ENCODE data around the gene ANO1.

Gene ANO1

DNA sequence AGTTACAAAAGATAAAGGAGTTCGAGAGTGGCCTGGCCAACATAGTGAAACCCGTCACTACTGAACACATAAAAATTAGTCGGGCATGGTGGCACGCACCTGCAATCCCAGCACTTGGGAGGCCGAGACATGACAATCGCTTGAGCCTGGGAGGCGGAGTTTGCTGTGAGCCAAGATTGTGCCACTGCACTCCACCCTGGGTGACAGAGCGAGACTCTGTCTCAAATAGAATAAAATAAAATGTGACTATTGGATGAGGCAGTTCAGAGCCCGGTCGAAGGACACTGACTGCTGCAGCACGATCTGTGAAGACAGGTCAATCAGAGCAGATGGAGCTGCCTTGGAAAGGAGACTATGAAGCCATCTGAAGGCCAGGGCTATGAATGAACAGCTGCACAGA lies 37.7 kb upstream of the ANO1 start:
- Histone ChIP-seq H3K27ac (no peak overlapping the region), H3K36me3 (ENCODE audit: insufficient read depth) (no peaks in the 10 kb centered on the region), H3K27me3 (ENCODE audit: insufficient read depth, low read depth) (no peaks in the 10 kb centered on the region; the same call in 1 of the 2 replicates)

GRCh38 chr11:70040869-70041501 lies 37.1 kb upstream of the ANO1 start:
- Histone ChIP-seq H3K4me3 (IDR thresholded peaks at IDR 0.05; ENCODE audit: insufficient read depth, low read depth, low read length) (no peak overlapping the region), H3K27me3 (ENCODE audit: insufficient read depth, low read depth) (no peaks in the 10 kb centered on the region; the same call in 1 of the 2 replicates), H3K27ac (no peak overlapping the region), H4K20me1 (ENCODE audit: insufficient read depth) (no peaks in the 10 kb centered on the region), H3K4me2 (no peak overlapping the region), H3K79me2 (ENCODE audit: insufficient read depth, low read depth) (no peaks in the 10 kb centered on the region), H3K4me1 (ENCODE audit: low read depth, poor library complexity, severe bottlenecking) (no peaks in the 10 kb centered on the region), H3K36me3 (ENCODE audit: insufficient read depth) (no peaks in the 10 kb centered on the region), H2AFZ (ENCODE audit: low read depth) (no peak overlapping the region), H3K9ac (no peak overlapping the region)
- TF ChIP-seq, protein P1, sequence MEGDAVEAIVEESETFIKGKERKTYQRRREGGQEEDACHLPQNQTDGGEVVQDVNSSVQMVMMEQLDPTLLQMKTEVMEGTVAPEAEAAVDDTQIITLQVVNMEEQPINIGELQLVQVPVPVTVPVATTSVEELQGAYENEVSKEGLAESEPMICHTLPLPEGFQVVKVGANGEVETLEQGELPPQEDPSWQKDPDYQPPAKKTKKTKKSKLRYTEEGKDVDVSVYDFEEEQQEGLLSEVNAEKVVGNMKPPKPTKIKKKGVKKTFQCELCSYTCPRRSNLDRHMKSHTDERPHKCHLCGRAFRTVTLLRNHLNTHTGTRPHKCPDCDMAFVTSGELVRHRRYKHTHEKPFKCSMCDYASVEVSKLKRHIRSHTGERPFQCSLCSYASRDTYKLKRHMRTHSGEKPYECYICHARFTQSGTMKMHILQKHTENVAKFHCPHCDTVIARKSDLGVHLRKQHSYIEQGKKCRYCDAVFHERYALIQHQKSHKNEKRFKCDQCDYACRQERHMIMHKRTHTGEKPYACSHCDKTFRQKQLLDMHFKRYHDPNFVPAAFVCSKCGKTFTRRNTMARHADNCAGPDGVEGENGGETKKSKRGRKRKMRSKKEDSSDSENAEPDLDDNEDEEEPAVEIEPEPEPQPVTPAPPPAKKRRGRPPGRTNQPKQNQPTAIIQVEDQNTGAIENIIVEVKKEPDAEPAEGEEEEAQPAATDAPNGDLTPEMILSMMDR (conservative IDR thresholded peaks at IDR 0.05; ENCODE audit: low read depth, low read length) = no peak

More for the DNA sequence above, 37.7 kb upstream of the ANO1 start:
- Histone ChIP-seq H3K79me2 (ENCODE audit: insufficient read depth, low read depth) (no peaks in the 10 kb centered on the region), H4K20me1 (ENCODE audit: insufficient read depth) (no peaks in the 10 kb centered on the region), H2AFZ (ENCODE audit: low read depth) (no peak overlapping the region), H3K4me1 (ENCODE audit: low read depth, poor library complexity, severe bottlenecking) (no peaks in the 10 kb centered on the region), H3K9ac (no peak overlapping the region), H3K4me2 (no peak overlapping the region), H3K4me3 (IDR thresholded peaks at IDR 0.05; ENCODE audit: insufficient read depth, low read depth, low read length) (no peak overlapping the region)
- TF ChIP-seq, protein P1 (conservative IDR thresholded peaks at IDR 0.05; ENCODE audit: low read depth, low read length) = no peak

DNA sequence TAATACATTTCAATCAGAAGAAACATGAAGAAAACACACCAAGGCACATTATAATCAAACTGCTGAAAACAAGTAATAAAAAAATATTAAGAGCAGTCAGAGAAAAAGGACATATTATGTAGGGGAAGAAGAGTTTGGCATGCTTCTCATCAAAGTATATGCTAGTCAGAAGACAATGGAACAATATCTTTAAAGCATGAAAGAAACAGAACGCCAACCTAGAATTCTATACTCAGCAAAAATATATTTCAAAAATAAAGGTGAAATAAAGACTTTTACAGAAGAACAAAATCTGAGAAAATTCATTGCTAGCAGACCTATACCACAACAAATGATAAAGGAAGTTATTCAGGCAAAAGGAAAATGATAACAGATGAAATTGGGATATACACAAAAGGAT lies 34.6 kb upstream of the ANO1 start:
- Histone ChIP-seq H3K36me3 (ENCODE audit: insufficient read depth) (no peaks in the 10 kb centered on the region), H2AFZ (ENCODE audit: low read depth) (no peak overlapping the region), H3K79me2 (ENCODE audit: insufficient read depth, low read depth) (no peaks in the 10 kb centered on the region), H3K4me1 (ENCODE audit: low read depth, poor library complexity, severe bottlenecking) (no peaks in the 10 kb centered on the region), H3K4me2 (no peak overlapping the region), H3K27me3 (ENCODE audit: insufficient read depth, low read depth) (no peaks in the 10 kb centered on the region; the same call in 1 of the 2 replicates), H3K4me3 (IDR thresholded peaks at IDR 0.05; ENCODE audit: insufficient read depth, low read depth, low read length) (no peak overlapping the region), H4K20me1 (ENCODE audit: insufficient read depth) (no peaks in the 10 kb centered on the region), H3K27ac (no peak overlapping the region), H3K9ac (no peak overlapping the region)
- TF ChIP-seq, protein P1 (conservative IDR thresholded peaks at IDR 0.05; ENCODE audit: low read depth, low read length) = no peak

DNA sequence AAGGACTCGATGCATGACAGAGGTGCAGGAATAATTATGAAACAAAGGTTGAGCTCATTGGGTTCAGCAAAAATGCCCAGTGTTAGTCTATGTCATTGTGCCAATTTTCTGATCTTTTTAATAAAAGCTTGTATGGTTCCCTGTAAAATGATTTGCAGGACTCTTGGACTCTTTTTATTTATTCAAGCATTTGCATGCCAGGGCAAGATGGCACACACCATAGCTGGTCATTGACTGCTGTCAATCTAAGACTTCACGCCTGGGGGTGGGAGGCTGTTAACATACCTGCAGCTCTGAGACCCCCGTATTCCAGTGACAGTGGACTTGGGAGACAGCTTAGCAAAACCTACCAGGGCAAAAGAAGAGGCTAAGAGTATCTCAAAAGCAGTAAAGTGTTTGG lies 32.0 kb upstream of the ANO1 start:
- Histone ChIP-seq H3K79me2 (ENCODE audit: insufficient read depth, low read depth) (no peaks in the 10 kb centered on the region), H3K36me3 (ENCODE audit: insufficient read depth) (no peaks in the 10 kb centered on the region), H3K4me3 (IDR thresholded peaks at IDR 0.05; ENCODE audit: insufficient read depth, low read depth, low read length) (no peak overlapping the region), H2AFZ (ENCODE audit: low read depth) (no peak overlapping the region), H3K27ac (no peak overlapping the region), H3K9ac (no peak overlapping the region), H3K4me1 (ENCODE audit: low read depth, poor library complexity, severe bottlenecking) (no peaks in the 10 kb centered on the region), H3K27me3 (ENCODE audit: insufficient read depth, low read depth) (0 out of 2 replicates have a peak, but pooled peaks cover 3% of the 10 kb centered on the region), H3K4me2 (no peak overlapping the region), H4K20me1 (ENCODE audit: insufficient read depth) (no peaks in the 10 kb centered on the region)
- TF ChIP-seq, protein P1 (conservative IDR thresholded peaks at IDR 0.05; ENCODE audit: low read depth, low read length) = no peak

All from KMS-11 (cell line).